HG02840 (cell line): ENCODE results near the gene COA1.

ENCODE experiments used
- ATAC-seq: cut with Tn5 transposase; IDR thresholded peaks from one replicate; pipeline ENCODE4 v1.9.1; 2021; ENCODE audit warnings: mild to moderate bottlenecking, moderate library complexity, moderate number of reproducible peaks; ENCODE audit not compliant: unreplicated experiment, low FRiP score

Gene COA1

GRCh38 chr7:43658718-43659548 lies 70.4 kb downstream of the COA1 start:
- ATAC-seq = peak; percentile 83

DNA sequence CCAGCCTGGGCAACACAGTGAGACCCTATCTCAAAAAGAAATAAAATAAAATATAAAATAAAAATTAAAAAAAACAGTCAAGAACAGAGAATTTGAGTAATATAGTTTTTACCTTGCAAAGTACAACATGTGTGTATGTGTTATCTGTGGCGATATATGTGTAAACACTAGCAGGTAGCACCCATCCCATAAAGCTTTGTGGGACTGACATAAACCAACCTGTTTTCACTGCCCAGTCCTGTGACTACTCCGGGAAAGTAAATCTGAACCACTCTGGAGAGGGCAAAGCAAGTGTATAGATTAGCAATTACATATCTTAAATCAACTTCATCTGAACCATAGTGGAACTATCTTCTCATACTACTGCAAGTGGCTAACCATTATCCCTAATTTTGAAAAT lies 72.3 kb downstream of the COA1 start:
- no peak for ATAC-seq

DNA sequence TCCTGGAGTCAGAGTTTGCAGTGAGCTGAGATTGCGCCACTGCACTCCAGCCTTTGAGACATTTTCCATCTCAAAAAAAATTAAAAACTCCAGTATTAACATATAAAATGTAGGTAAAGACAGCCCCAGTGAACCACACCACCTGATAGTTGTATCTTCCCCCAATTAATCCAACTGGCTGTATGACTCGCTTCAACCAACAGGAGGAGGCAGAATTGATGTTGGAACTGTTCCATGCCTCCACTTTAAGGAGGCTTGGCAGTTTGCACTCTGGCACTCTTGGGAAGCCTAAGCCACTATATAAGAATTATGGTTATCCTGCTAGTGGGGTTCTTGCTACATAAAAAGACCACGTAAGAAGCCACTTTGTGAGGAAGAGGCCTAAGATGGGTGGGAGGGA lies 73.7 kb downstream of the COA1 start:
- ATAC-seq = no peak

- ATAC-seq = no peak
Measured at GRCh38 chr7:43653891-43654504, 75.3 kb downstream of the COA1 start.

DNA sequence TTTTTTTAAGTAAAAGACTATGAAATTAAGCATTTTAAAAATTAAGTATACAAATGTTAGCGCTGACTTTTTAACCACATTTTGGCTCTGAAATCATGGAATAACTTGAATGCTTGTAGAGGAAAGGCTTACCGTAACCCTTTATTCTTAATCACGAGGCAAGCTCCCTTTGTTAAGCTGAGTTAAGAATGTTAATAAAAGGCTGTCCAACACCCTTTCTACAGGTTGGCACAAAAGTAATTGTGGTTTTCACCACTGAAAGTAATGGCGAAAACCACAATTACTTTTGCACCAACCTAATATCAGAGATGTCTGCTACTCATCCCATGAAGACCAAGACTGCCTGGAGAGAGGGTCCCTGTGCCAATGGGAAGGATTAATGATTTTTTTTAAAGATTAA lies 75.9 kb downstream of the COA1 start:
- no peak for ATAC-seq

DNA sequence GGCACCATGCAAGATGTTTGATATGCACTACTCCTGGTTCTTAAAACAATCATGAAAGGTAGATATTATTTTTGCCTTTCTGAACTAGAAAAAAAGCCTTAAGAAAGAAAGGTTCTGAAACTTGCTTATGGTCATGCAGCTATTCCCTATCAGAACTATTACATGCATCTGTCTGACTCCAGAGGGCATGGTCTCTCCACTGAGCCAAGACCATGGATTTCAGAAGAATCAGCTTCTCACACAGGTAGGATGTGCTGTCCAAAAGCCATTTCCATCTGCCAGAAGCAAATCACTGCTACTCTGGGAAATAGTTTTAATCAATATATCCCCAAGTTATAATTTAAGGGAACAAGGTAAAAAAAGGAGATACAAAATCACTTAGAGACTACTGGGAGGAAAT lies 77.0 kb downstream of the COA1 start:
- no peak for ATAC-seq

GRCh38 chr7:43650457-43651052 lies 78.8 kb downstream of the COA1 start:
- ATAC-seq = no peak

- peak; percentile 59 for ATAC-seq
Measured at GRCh38 chr7:43649755-43650274, 79.5 kb downstream of the COA1 start.

DNA sequence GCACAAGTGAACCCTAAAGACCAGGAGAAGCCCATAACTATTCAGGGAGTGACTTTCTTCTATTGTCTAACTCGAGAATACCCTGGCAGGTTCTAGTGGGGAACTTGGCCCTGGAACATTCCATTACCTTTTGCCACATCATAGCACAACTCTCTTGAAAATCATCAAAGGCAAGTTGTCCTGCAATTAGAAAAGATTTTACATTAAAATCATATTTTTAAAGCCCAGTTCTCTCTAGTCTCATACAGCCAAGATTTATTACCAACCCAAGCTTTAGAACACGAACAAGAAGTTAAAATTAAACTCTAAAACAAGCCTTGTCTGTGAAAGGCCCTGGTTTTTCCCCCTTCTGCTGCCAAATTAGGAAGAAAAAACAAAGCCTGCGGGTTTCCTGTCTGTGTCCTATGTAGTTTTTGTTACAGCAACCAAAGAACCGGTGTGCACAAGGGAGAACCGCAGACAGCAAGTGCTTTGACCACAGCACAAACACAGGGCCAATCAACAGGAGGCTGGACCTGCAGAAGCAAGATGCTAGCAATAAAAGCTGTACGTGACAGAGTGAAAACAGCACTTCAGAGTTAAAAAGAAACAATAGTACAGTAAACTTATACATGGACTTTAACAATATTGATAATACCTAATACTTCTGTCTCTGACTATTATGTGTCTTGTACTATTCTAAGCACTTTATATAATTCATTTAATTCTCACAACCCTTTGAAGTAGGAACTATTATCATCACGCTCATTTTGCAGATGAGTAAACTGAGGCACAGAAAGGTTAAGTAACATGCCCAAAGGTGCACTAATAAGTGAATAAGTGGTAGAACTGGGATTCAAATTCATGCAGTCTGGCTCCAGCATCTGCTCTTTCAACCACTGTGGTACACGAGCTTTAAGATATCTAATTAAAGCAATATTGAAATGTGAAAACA lies 80.6 kb downstream of the COA1 start:
- peak; percentile 55 for ATAC-seq

GRCh38 chr7:43647673-43648472 lies 81.5 kb downstream of the COA1 start:
- ATAC-seq = peak; percentile 21

DNA sequence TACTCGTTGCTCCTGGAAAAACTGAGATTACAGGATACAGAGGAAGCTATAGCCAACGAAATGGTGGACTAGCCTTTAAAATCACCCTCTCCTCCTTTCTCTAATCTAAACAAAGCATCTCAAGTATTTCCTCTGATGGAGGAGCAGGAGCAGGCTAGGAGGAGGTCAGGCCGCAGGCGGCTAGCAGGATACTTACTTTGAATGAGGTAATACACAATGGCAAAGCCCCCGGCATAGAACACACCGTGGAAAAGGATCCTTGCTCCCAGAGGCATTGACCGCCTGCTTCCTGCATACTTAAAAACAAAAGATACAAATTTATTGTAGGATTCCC lies 82.0 kb downstream of the COA1 start:
- ATAC-seq = no peak

- no peak for ATAC-seq
Measured at GRCh38 chr7:43646603-43647338, 82.6 kb downstream of the COA1 start.

- no peak for ATAC-seq
Measured at GRCh38 chr7:43645699-43646226, 83.6 kb downstream of the COA1 start.

GRCh38 chr7:43643846-43644245 lies 85.5 kb downstream of the COA1 start:
- no peak for ATAC-seq

GRCh38 chr7:43642897-43643630 lies 86.3 kb downstream of the COA1 start:
- ATAC-seq = no peak

GRCh38 chr7:43640679-43641078 lies 88.6 kb downstream of the COA1 start:
- no peak for ATAC-seq

DNA sequence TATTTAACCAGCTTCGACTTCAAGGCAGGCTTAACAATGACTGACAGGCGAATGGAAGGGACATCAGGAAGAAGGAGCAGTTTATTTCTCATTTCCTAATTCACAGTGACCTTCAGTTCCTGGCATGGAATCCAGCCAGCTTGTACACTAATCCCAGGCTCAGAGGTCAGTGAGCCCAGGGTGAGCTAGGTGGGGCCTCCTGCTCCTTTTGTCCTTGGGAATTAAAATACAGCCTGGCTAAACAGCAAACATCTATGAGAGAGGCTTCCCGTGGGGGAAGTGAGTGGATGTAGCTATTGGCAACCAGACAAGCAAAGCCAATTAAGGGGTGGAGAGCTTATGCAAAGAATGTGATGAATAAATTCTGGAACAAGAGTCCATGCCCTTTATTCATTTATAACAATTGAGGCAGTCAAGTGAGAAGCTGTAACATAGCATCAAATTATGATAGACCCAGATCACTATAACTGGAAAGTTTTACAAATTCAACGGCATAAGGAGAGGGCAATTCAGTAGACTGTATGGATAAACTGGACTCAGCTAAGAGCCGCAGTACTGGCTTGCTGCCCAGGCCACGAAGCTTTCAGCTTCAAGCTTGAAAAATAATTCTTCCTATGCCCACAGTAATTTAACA lies 89.3 kb downstream of the COA1 start:
- ATAC-seq = no peak
